Heart left ventricle (tissue), 16 donors: ENCODE data around the gene FAT1. TPM values are rescaled to one million over a fixed set of nuclear protein-coding genes. Genes with fewer than 3 reads are reported as not detected.

Experiments
- ATAC-seq, 4 donors: fragments of 200-7000 bp; cut with Tn5 transposase; one replicate each; pipeline ENCODE4 v1.9.1; 2020 to 2022; ENCODE audit warnings: moderate library complexity in 4 of 4, mild to moderate bottlenecking in 3 of 4, moderate number of reproducible peaks in 1 of 4
- DNase-seq, 5 donors: peaks; one replicate each; pipeline ENCODE4 v3.0.0-alpha.2; 2020
- H3K27ac ChIP-seq, 12 donors: fragments of 200-600 bp; sonication (generic) in 4 of 12; one replicate each; pipeline versions ENCODE4 v1.5.0 to v1.8.0; 2016 to 2022; ENCODE audit warnings: mild to moderate bottlenecking in 2 of 12
- H3K27me3 ChIP-seq, 9 donors: fragments of 200-600 bp; sonication (generic) in 2 of 9; one replicate each; pipeline versions ENCODE4 v1.5.1 to v1.8.0; 2016 to 2022; ENCODE audit warnings: mild to moderate bottlenecking in 3 of 9
- H3K36me3 ChIP-seq, 9 donors: fragments of 200-600 bp; sonication (generic) in 2 of 9; one replicate each; pipeline versions ENCODE4 v1.5.0 to v1.8.0; 2018 to 2022; ENCODE audit warnings: mild to moderate bottlenecking in 2 of 9
- H3K4me1 ChIP-seq, 12 donors: fragments of 200-600 bp; sonication (generic) in 4 of 12; one replicate each; pipeline versions ENCODE4 v1.5.0 to v1.8.0; 2016 to 2022; ENCODE audit warnings: mild to moderate bottlenecking in 3 of 12
- H3K4me3 ChIP-seq, 12 donors: fragments of 200-600 bp; sonication (generic) in 4 of 12; one replicate each; pipeline versions ENCODE4 v1.5.0 to v1.8.0; 2017 to 2022; ENCODE audit warnings: mild to moderate bottlenecking in 9 of 12, moderate library complexity in 4 of 12
- H3K9me3 ChIP-seq, 12 donors: fragments of 200-600 bp; sonication (generic) in 4 of 12; one replicate each; pipeline versions ENCODE4 v1.5.0 to v1.8.0; 2016 to 2022; ENCODE audit warnings: mild to moderate bottlenecking in 1 of 12
- CTCF ChIP-seq, 12 donors: fragments of 200-600 bp; sonication (generic) in 4 of 12; IDR thresholded peaks; one replicate each; pipeline versions ENCODE4 v1.5.0 to v1.8.0; 2018 to 2022; ENCODE audit warnings: antibody characterized with exemption in 12 of 12, mild to moderate bottlenecking in 5 of 12
- POLR2A ChIP-seq, 2 donors: fragments of 450-650 bp; IDR thresholded peaks; one replicate each; pipeline ENCODE4 v1.6.1; 2017; ENCODE audit warnings: antibody characterized with exemption in 2 of 2, mild to moderate bottlenecking in 2 of 2, moderate library complexity in 2 of 2
- WGBS, 4 donors: extraction: QIAGEN DNeasy Blood & Tissue Kit in 2 of 4; methylation state at CpG; one replicate each; pipeline versions ENCODE4 v1.1.5 to v1.1.7; 2013 to 2018; 5-methylcytosine and 5-hydroxymethylcytosine counted together
- intact Hi-C, 10 donors: fragments of 100-400 bp; cut with DNase I; formaldehyde crosslinking; loops; one replicate each; pipeline versions ENCODE4 v1.11.1 to v1.14.2; 2022
- polyA plus RNA-seq, 2 donors: library from polyadenylated mRNA; stranded (reverse); fragments of 200-250 nt; gene quantifications; one replicate each; pipeline ENCODE4 v1.2.3, GENCODE V29; 2013
- total RNA-seq, 9 donors: library from RNA; depleted of rRNA in 2 of 9; stranded (reverse); fragments of >200 nt in 2 of 9; fragmentation: NEBNext Ultra II Directional in 3 of 9; extraction: Animal tissue kit (Norgen Biotek cat#: 25700) in 3 of 9; gene quantifications; one replicate each; pipeline versions ENCODE4 v1.1.0 to v1.2.4, GENCODE V29; 2016 to 2023
- donor health status: ischemic (EF 13 %, LVEDD 7.1; RV severe dilation, severe dysfunction).
- donor health status: healthy with polysubstance abuse.
- donor health status: DM: no; HTN: yes; CAD: no.
- donor health status: DM: no; HTN: no; CAD: no.
- donor health status: ischemic (EF 25% LVEDD 6.9; RV normal size, moderate dysfunction).
- donor health status: ischemic (EF 25% LVEDD 5.7; RV mildly dilated, moderate dysfunction).
- donor health status: healthy.
- donor health status: DM: yes; HTN: yes; CAD: no.
- donor health status: ischemic (EF 35%, LVEDD 5.7; RV mildly dilated, moderate dysfunction).
- donor health status: nonischemic (EF 11% LVEDD 7.7; RV severe dilation, severe dysfunction).
- donor health status: DM: yes; HTN: yes; CAD: no.
- donor health status: PGD.
- donor health status: ischemic (EF 29% LVEDD 5.4; RV normal size, mild dysfunction).
- donor health status: nonischemic (EF 23%, LVEDD 6.1; RV moderate dilation, normal function).

Gene FAT1
- total and polyA plus RNA-seq, 11 donors: 15.2 to 151 (median 65.9) TPM

- peak in 2 of 4 donors; percentile 30 to 31 for ATAC-seq
- Histone ChIP-seq H3K36me3 (no peaks in the 10 kb centered on the region), H3K27me3 (peaks cover 0 to 63% (median 0%) of the 10 kb centered on the region in 9 donors), H3K9me3 (peaks cover 0 to 25% (median 12%) of the 10 kb centered on the region in 12 donors), H3K27ac (peak overlapping the region in 11 of 12 donors; percentile 79 to 97 (median 92)), H3K4me1 (peaks cover 0 to 25% (median 3%) of the 10 kb centered on the region in 12 donors), H3K4me3 (peak overlapping the region; percentile 66 to 88 (median 80))
- intact Hi-C loops: loop anchor here in 7 of 10 donors (5.0 to 10.0 kb wide), 6 partner anchors 46 to 882 kb away; no protein-coding TSS in a partner anchor
- peak in 2 of 5 donors; percentile 53 to 70 for DNase-seq
- no peak for TF ChIP-seq CTCF (IDR thresholded peaks at IDR 0.05)
- WGBS, 4 donors: 1 to 6% (median 2%) methylated on average over 16 of the region's 16 CpGs
These were observed 812 bp downstream of the FAT1 start for GRCh38 chr4:186722796-186723291.

GRCh38 chr4:186719925-186720694, 3.5 kb downstream of the FAT1 start:
- intact Hi-C loops: loop anchor here in 8 of 10 donors (2.0 to 10.0 kb wide), 7 partner anchors 43 to 885 kb away; no protein-coding TSS in a partner anchor
- H3K9me3 ChIP-seq: peaks cover 0 to 25% (median 12%) of the 10 kb centered on the region in 12 donors
- no peak overlapping the region for H3K27ac ChIP-seq
- WGBS, 4 donors: 69 to 85% (median 77%) methylated on average over 4 of the region's 4 CpGs
- H3K36me3 ChIP-seq: no peaks in the 10 kb centered on the region
- H3K4me3 ChIP-seq: no peak overlapping the region
- H3K4me1 ChIP-seq: peaks cover 0 to 29% (median 4%) of the 10 kb centered on the region in 12 donors
- DNase-seq (no peak), ATAC-seq (no peak)
- TF ChIP-seq CTCF (IDR thresholded peaks at IDR 0.05) (peak in 8 of 12 donors; percentile 9 to 46 (median 27)), POLR2A (IDR thresholded peaks at IDR 0.05) (no peak)
- H3K27me3 ChIP-seq: peaks cover 0 to 39% (median 0%) of the 10 kb centered on the region in 9 donors

GRCh38 chr4:186717556-186717955, 6.1 kb downstream of the FAT1 start:
- peaks cover 0 to 40% (median 4%) of the 10 kb centered on the region in 12 donors for H3K4me1 ChIP-seq
- no peak for ATAC-seq
- peak overlapping the region in 4 of 12 donors; percentile 2 to 44 (median 9) for H3K27ac ChIP-seq
- no peaks in the 10 kb centered on the region for H3K36me3 ChIP-seq
- TF ChIP-seq CTCF (IDR thresholded peaks at IDR 0.05): no peak
- no peak for TF ChIP-seq POLR2A (IDR thresholded peaks at IDR 0.05)
- no peak overlapping the region for H3K4me3 ChIP-seq
- intact Hi-C loops: no loop called here
- H3K9me3 ChIP-seq: peaks cover 0 to 25% (median 12%) of the 10 kb centered on the region in 12 donors
- DNase-seq: no peak
- WGBS, 4 donors: 51 to 67% (median 63%) methylated on average over 4 of the region's 4 CpGs
- peaks cover 0 to 14% (median 0%) of the 10 kb centered on the region in 9 donors for H3K27me3 ChIP-seq

- WGBS, 4 donors: 76 to 82% (median 80%) methylated on average over 5 of the region's 5 CpGs
- peaks cover 0 to 52% (median 11%) of the 10 kb centered on the region in 12 donors for H3K4me1 ChIP-seq
- H3K9me3 ChIP-seq: peaks cover 0 to 16% (median 8%) of the 10 kb centered on the region in 12 donors
- ATAC-seq (no peak), DNase-seq (no peak)
- intact Hi-C loops: no loop called here
- no peak overlapping the region for H3K4me3 ChIP-seq
- no peaks in the 10 kb centered on the region for H3K27me3 ChIP-seq
- TF ChIP-seq POLR2A (IDR thresholded peaks at IDR 0.05) (no peak), CTCF (IDR thresholded peaks at IDR 0.05) (no peak)
- H3K27ac ChIP-seq: peak overlapping the region in 1 of 12 donors; percentile 30
- H3K36me3 ChIP-seq: no peaks in the 10 kb centered on the region
These were observed 8.6 kb downstream of the FAT1 start for GRCh38 chr4:186715077-186715476.
